H1 (cell line): ENCODE measurements around the gene BMPR1A. TPM values are rescaled to one million over a fixed set of nuclear protein-coding genes. Genes with fewer than 3 reads are reported as not detected.

ENCODE experiments used
- CTCF ChIA-PET: fragments of 300-600 bp; sonication (Branson Sonifier 250); formaldehyde crosslinking; loops from one replicate; lab custom pipeline; 2021; ENCODE audit not compliant: partially characterized antibody; lab: Charles Lee
- POLR2A ChIA-PET: fragments of 300-600 bp; sonication (Branson Sonifier 250); formaldehyde crosslinking; loops from one replicate; lab custom pipeline; 2021; ENCODE audit warnings: inconsistent platforms; ENCODE audit not compliant: partially characterized antibody; lab: Charles Lee
- DNase-seq, 2 experiments: peaks; one replicate each; pipeline versions ENCODE4 v3.0.0 to v3.0.0-alpha.2; 2010 to 2022; ENCODE audit warnings: low spot score in 2 of 2, low read depth in 1 of 2, mixed read lengths in 1 of 2
- FAIRE-seq: peaks from 2 replicates; lab custom pipeline; 2011; peaks lifted over from hg19 to GRCh38; lab: Jason Lieb, UNC
- H2AFZ ChIP-seq: 2 replicates; pipeline ENCODE4 v1.8.1; 2012; ENCODE audit warnings: low read length, inconsistent platforms
- H2AK5ac ChIP-seq: 2 replicates; pipeline ENCODE4 v1.6.1; 2013; ENCODE audit warnings: low read depth, low read length
- H2BK120ac ChIP-seq: replicated peaks from 2 replicates; pipeline ENCODE3; 2013; ENCODE audit warnings: low read depth, low read length, inconsistent platforms
- H2BK12ac ChIP-seq: 2 replicates; pipeline ENCODE4 v1.6.1; 2013; ENCODE audit warnings: low read depth, low read length
- H2BK15ac ChIP-seq: 2 replicates; pipeline ENCODE4 v1.6.1; 2013; ENCODE audit warnings: low read length
- H2BK20ac ChIP-seq: 2 replicates; pipeline ENCODE4 v1.6.1; 2013; ENCODE audit warnings: low read length
- H2BK5ac ChIP-seq: 2 replicates; pipeline ENCODE4 v1.6.1; 2013; ENCODE audit warnings: low read depth, low read length
- H3K14ac ChIP-seq: 2 replicates; pipeline ENCODE4 v1.6.1; 2013; ENCODE audit warnings: inconsistent platforms; ENCODE audit not compliant: insufficient read length
- H3K18ac ChIP-seq: 2 replicates; pipeline ENCODE4 v1.6.1; 2013; ENCODE audit warnings: low read length; ENCODE audit errors: extremely low read depth
- H3K23ac ChIP-seq: 2 replicates; pipeline ENCODE4 v1.6.1; 2013; ENCODE audit warnings: inconsistent platforms; ENCODE audit not compliant: insufficient read length
- H3K23me2 ChIP-seq: 2 replicates; pipeline ENCODE4 v1.6.1; 2013; ENCODE audit warnings: low read depth, low read length
- H3K27ac ChIP-seq: 2 replicates; pipeline ENCODE4 v1.6.1; 2011; ENCODE audit warnings: low read depth, low read length, inconsistent platforms
- H3K27me3 ChIP-seq, 4 experiments: replicated peaks in 1 of 4; 1 replicate in 1 of 4; 2 replicates in 3 of 4; pipeline versions ENCODE4 v1.6.1 to v1.8.1; 2011 to 2013; ENCODE audit warnings: low read length in 3 of 4, mild to moderate bottlenecking in 3 of 4, inconsistent platforms in 2 of 4, mixed read lengths in 2 of 4, moderate library complexity in 1 of 4; ENCODE audit not compliant: control insufficient read depth in 3 of 4, insufficient read depth in 3 of 4; ENCODE audit errors: extremely low read depth in 1 of 4
- H3K36me3 ChIP-seq, 4 experiments: 2 replicates each; pipeline versions ENCODE4 v1.6.1 to v1.8.1; 2011 to 2013; ENCODE audit warnings: mild to moderate bottlenecking in 4 of 4, low read length in 3 of 4, moderate library complexity in 2 of 4, control low read depth in 1 of 4, inconsistent platforms in 1 of 4; ENCODE audit not compliant: insufficient read depth in 4 of 4, control insufficient read depth in 2 of 4
- H3K4ac ChIP-seq: replicated peaks from 2 replicates; pipeline ENCODE3; 2013; ENCODE audit warnings: low read length, low read depth, mixed read lengths, inconsistent platforms; ENCODE audit not compliant: insufficient read length
- H3K4me1 ChIP-seq, 4 experiments: replicated peaks in 1 of 4; 1 replicate in 1 of 4; 2 replicates in 3 of 4; pipeline versions ENCODE4 v1.6.1 to v1.8.1; 2011 to 2013; ENCODE audit warnings: low read length in 3 of 4, inconsistent platforms in 2 of 4, mixed read lengths in 1 of 4; ENCODE audit not compliant: insufficient read depth in 4 of 4, control insufficient read depth in 3 of 4
- H3K4me2 ChIP-seq, 2 experiments: 2 replicates each; pipeline versions ENCODE4 v1.6.1 to v1.8.1; 2011 to 2013; ENCODE audit warnings: low read depth in 2 of 2, low read length in 2 of 2, control low read depth in 1 of 2, inconsistent platforms in 1 of 2, mild to moderate bottlenecking in 1 of 2; ENCODE audit not compliant: insufficient read depth in 1 of 2
- H3K4me3 ChIP-seq, 4 experiments: fragments of 200-600, 300-600 bp in 1 of 4; sonication (generic), shearing (Covaris generic), sonication (Bioruptor Twin) in 1 of 4; 2 replicates each; pipeline versions ENCODE4 v1.5.1 to v1.8.1; 2011 to 2016; ENCODE audit warnings: low read length in 4 of 4, low read depth in 3 of 4, control low read depth in 2 of 4, inconsistent platforms in 2 of 4, mild to moderate bottlenecking in 2 of 4, mixed read lengths in 1 of 4, moderate library complexity in 1 of 4; ENCODE audit not compliant: insufficient read depth in 2 of 4; ENCODE audit errors: extremely low read depth in 1 of 4
- H3K56ac ChIP-seq: replicated peaks from 2 replicates; pipeline ENCODE3; 2013; ENCODE audit warnings: low read depth, mild to moderate bottlenecking, mixed read lengths, low read length, inconsistent platforms; ENCODE audit not compliant: insufficient read length
- H3K79me1 ChIP-seq: 2 replicates; pipeline ENCODE4 v1.6.1; 2013; ENCODE audit warnings: low read depth, low read length, control low read depth
- H3K79me2 ChIP-seq, 2 experiments: 2 replicates each; pipeline versions ENCODE4 v1.6.1 to v1.8.1; 2012 to 2013; ENCODE audit warnings: low read length in 2 of 2, mild to moderate bottlenecking in 2 of 2, inconsistent platforms in 1 of 2; ENCODE audit not compliant: insufficient read depth in 2 of 2, control insufficient read depth in 1 of 2
- H3K9ac ChIP-seq, 4 experiments: replicated peaks in 1 of 4; 1 replicate in 1 of 4; 2 replicates in 3 of 4; pipeline versions ENCODE4 v1.6.1 to v1.8.1; 2011 to 2013; ENCODE audit warnings: low read depth in 3 of 4, low read length in 3 of 4, control low read depth in 2 of 4, mild to moderate bottlenecking in 2 of 4, moderate library complexity in 2 of 4, inconsistent platforms in 1 of 4; ENCODE audit errors: extremely low read depth in 1 of 4
- H3K9me3 ChIP-seq, 2 experiments: 2 replicates each; pipeline versions ENCODE4 v1.6.1 to v1.8.1; 2012 to 2013; ENCODE audit warnings: mild to moderate bottlenecking in 2 of 2, moderate library complexity in 2 of 2, control low read depth in 1 of 2, inconsistent platforms in 1 of 2, low read depth in 1 of 2, low read length in 1 of 2, mixed read lengths in 1 of 2; ENCODE audit not compliant: insufficient read depth in 2 of 2
- H4K20me1 ChIP-seq, 2 experiments: replicated peaks in 1 of 2; 2 replicates each; pipeline versions ENCODE3 to v1.8.1; 2011 to 2013; ENCODE audit warnings: inconsistent platforms in 2 of 2, low read length in 2 of 2, mild to moderate bottlenecking in 1 of 2; ENCODE audit not compliant: insufficient read depth in 2 of 2, control insufficient read depth in 1 of 2
- H4K5ac ChIP-seq: 2 replicates; pipeline ENCODE4 v1.6.1; 2013; ENCODE audit warnings: low read length, low read depth, mixed read lengths, inconsistent platforms; ENCODE audit not compliant: insufficient read length
- H4K8ac ChIP-seq: 2 replicates; pipeline ENCODE4 v1.8.0; 2013; ENCODE audit warnings: mild to moderate bottlenecking, moderate library complexity, low read length, inconsistent platforms; ENCODE audit not compliant: insufficient read depth; ENCODE audit errors: extremely low read depth
- H4K91ac ChIP-seq: replicated peaks from 2 replicates; pipeline ENCODE3; 2013; ENCODE audit warnings: low read length, mixed read lengths, inconsistent platforms; ENCODE audit not compliant: insufficient read length
- BCL11A ChIP-seq, 2 experiments: IDR thresholded peaks; one replicate each; pipeline ENCODE4 v1.6.1; 2011; ENCODE audit warnings: low read depth in 2 of 2, low read length in 2 of 2, mild to moderate bottlenecking in 2 of 2
- FOSL1 ChIP-seq: IDR thresholded peaks from 2 replicates; pipeline ENCODE4 v1.6.1; 2011; ENCODE audit warnings: mild to moderate bottlenecking, low read depth, low read length, moderate library complexity; ENCODE audit not compliant: insufficient read depth
- HDAC2 ChIP-seq, 2 experiments: fragments of 300-600 bp in 1 of 2; sonication (generic) in 1 of 2; IDR thresholded peaks; 2 replicates each; pipeline ENCODE4 v1.6.1; 2011 to 2012; ENCODE audit warnings: low read depth in 2 of 2, low read length in 2 of 2, mild to moderate bottlenecking in 2 of 2, moderate library complexity in 2 of 2, borderline replicate concordance in 1 of 2, inconsistent platforms in 1 of 2
- KDM1A ChIP-seq: fragments of 200-600, 300-600 bp; sonication (generic); IDR thresholded peaks from 2 replicates; pipeline ENCODE4 v1.7.1; 2016; ENCODE audit warnings: mild to moderate bottlenecking, low read length, borderline replicate concordance
- POU5F1 ChIP-seq: IDR thresholded peaks from 2 replicates; pipeline ENCODE4 v1.6.1; 2011; ENCODE audit warnings: low read depth, mild to moderate bottlenecking, low read length, moderate library complexity
- RXRA ChIP-seq: IDR thresholded peaks from 2 replicates; pipeline ENCODE4 v1.6.1; 2011; ENCODE audit warnings: low read depth, mild to moderate bottlenecking, low read length, moderate library complexity; ENCODE audit not compliant: insufficient read depth
- TAF7 ChIP-seq: optimal IDR thresholded peaks from 2 replicates; pipeline ENCODE3; 2011; ENCODE audit warnings: low read depth, mild to moderate bottlenecking, inconsistent platforms, low read length, moderate library complexity, borderline replicate concordance
- WGBS, 2 experiments: shearing (Covaris generic) in 1 of 2; methylation state at CpG; one replicate each; pipeline versions ENCODE4 v1.1.6 to v1.1.7; 2013 to 2015; ENCODE audit warnings: low lambda C conversion rate in 2 of 2, mixed read lengths in 2 of 2, inconsistent platforms in 1 of 2, low coverage in 1 of 2, missing lambda C conversion rate in 1 of 2; ENCODE audit not compliant: insufficient replicate concordance in 2 of 2, insufficient coverage in 1 of 2, insufficient read length in 1 of 2; ENCODE audit errors: extremely low coverage in 1 of 2, missing lambda C conversion rate in 1 of 2; 5-methylcytosine and 5-hydroxymethylcytosine counted together
- polyA plus RNA-seq, 7 experiments: library from polyadenylated mRNA; depleted of rRNA in 3 of 7; stranded (reverse) in 5 of 7; unstranded in 2 of 7; fragments of >200 nt in 5 of 7; fragments of 200-250 nt in 2 of 7; gene quantifications; 1 replicate in 5 of 7; 2 replicates in 1 of 7; 4 replicates in 1 of 7; pipeline versions ENCODE4 v1.2.1 to v1.2.3, GENCODE V29; 2011 to 2013; ENCODE audit warnings: missing spikeins in 2 of 7, mixed read lengths in 2 of 7
- total RNA-seq: library from RNA; stranded (reverse); fragmentation: NEBNext Ultra II Directional; extraction: Animal tissue kit (Norgen Biotek cat#: 25700); gene quantifications from 2 replicates; pipeline ENCODE4 v1.2.1, GENCODE V29; 2021

The BMPR1A gene
- total and polyA plus RNA-seq, 2 of the 8 experiments (the other 6 are each of a cell fraction or from before 2014, with no cell fraction given) = 34.4 to 129 TPM

DNA sequence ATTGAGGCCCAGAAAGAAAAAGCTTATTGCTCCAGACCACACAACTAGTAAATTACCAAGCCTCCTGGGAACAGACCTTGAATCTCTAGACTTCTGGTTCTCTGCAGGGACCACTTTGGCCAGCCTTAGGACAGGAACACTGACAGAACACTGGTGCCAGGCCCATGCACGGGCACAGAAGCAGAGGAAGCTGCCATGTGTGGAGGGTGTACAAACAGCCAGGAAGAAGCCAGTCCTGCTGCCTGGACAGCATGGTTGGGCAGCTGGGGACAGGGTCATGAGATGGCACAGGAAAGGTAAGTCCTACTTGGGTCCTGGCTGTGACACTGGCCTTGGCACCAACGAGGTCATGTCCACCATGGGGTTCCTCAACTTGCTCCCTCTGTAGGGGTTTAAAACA, 181.8 kb downstream of the BMPR1A start:
- H2AK5ac ChIP-seq = no peak overlapping the region
- H3K4me1 ChIP-seq = no peaks in the 10 kb centered on the region; a peak in 1 of 7 replicates
- peaks cover 0 to 1% of the 10 kb centered on the region in 2 experiments for H4K20me1 ChIP-seq
- FAIRE-seq (no peak), DNase-seq (no peak)
- no peak overlapping the region for H3K56ac ChIP-seq
- H3K27me3 ChIP-seq = peaks cover 0 to 3% (median 0%) of the 10 kb centered on the region in 4 experiments; a peak in 2 of 7 replicates
- no peak overlapping the region for H2BK15ac ChIP-seq
- no peak overlapping the region for H2AFZ ChIP-seq
- no peaks in the 10 kb centered on the region for H3K23me2 ChIP-seq
- H3K14ac ChIP-seq = no peak overlapping the region
- H4K8ac ChIP-seq = no peak overlapping the region
- ChIA-PET CTCF (interaction anchor here (0.8 to 26.4 kb wide), 26 partner anchors 8 to 301 kb away, joined by 3 to 975 read pairs (median 5); partner anchors contain the start of genes ADIRF, MMRN2 and SNCG), POLR2A (interaction anchor here (0.6 to 1.7 kb wide), 4 partner anchors 10 to 448 kb away, joined by 3 to 5 read pairs (median 4); no protein-coding TSS in a partner anchor)
- no peak overlapping the region for H2BK12ac ChIP-seq
- H2BK20ac ChIP-seq = no peak overlapping the region
- H3K18ac ChIP-seq = no peak overlapping the region
- H4K91ac ChIP-seq = no peak overlapping the region
- no peak overlapping the region for H3K23ac ChIP-seq
- no peak overlapping the region for H4K5ac ChIP-seq
- H2BK120ac ChIP-seq = no peak overlapping the region
- no peak overlapping the region for H2BK5ac ChIP-seq
- H3K4me2 ChIP-seq = no peak overlapping the region
- no peaks in the 10 kb centered on the region for H3K9me3 ChIP-seq
- H3K36me3 ChIP-seq = peaks cover 0 to 2% (median 0%) of the 10 kb centered on the region in 4 experiments; a peak in 1 of 8 replicates
- H3K4me3 ChIP-seq = no peak overlapping the region
- no peak overlapping the region for H3K27ac ChIP-seq
- H3K79me1 ChIP-seq = no peaks in the 10 kb centered on the region
- no peak overlapping the region for H3K9ac ChIP-seq
- WGBS, 2 experiments = 96% methylated on average over 2 of the region's 2 CpGs; no CpG with 5 or more reads in 1 of the 2 experiments
- H3K79me2 ChIP-seq = no peaks in the 10 kb centered on the region
- H3K4ac ChIP-seq = no peak overlapping the region
- no peak for TF ChIP-seq BCL11A (IDR thresholded peaks at IDR 0.05; ENCODE audit: low read depth in 2 of 2, low read length in 2 of 2)
- no peak for TF ChIP-seq HDAC2 (IDR thresholded peaks at IDR 0.05; ENCODE audit: borderline replicate concordance in 1 of 2, low read depth in 2 of 2, low read length in 2 of 2)
- TF ChIP-seq RXRA = no peak
- TF ChIP-seq FOSL1 = no peak
- no peak for TF ChIP-seq POU5F1
- TF ChIP-seq TAF7 = no peak
- no peak for TF ChIP-seq KDM1A
